GM19099 (cell line): ENCODE measurements around the gene FAM185A.

Experiments used
- POLR2A ChIP-seq: IDR thresholded peaks from 3 replicates; pipeline ENCODE4 v1.6.1; 2011; ENCODE audit warnings: low read depth; ENCODE audit not compliant: insufficient read length; ENCODE audit errors: extremely low read depth

FAM185A gene

GRCh38 chr7:102748605-102749444 lies at the start of gene FAM185A:
FAM185A (plus strand) TSS chr7:102748999; CDS start chr7:102749208, 209 bp downstream.
- TF ChIP-seq POLR2A, result peak; percentile 54

GRCh38 chr7:102713011-102713690 lies 35.6 kb upstream of the FAM185A start:
- peak; percentile 44 for TF ChIP-seq POLR2A

GRCh38 chr7:102806613-102807012 lies 57.8 kb downstream of the FAM185A start:
- TF ChIP-seq POLR2A, result no peak

- TF ChIP-seq POLR2A, result no peak
These were observed 62.1 kb downstream of the FAM185A start for GRCh38 chr7:102810916-102811315.

- no peak for TF ChIP-seq POLR2A
These were observed 63.3 kb downstream of the FAM185A start for GRCh38 chr7:102811942-102812678.

GRCh38 chr7:102813191-102814024 lies 64.6 kb downstream of the FAM185A start:
- no peak for TF ChIP-seq POLR2A

GRCh38 chr7:102814025-102814471 lies 65.2 kb downstream of the FAM185A start:
- no peak for TF ChIP-seq POLR2A

- no peak for TF ChIP-seq POLR2A
These were observed 69.1 kb downstream of the FAM185A start for GRCh38 chr7:102817616-102818573.

- TF ChIP-seq POLR2A, result no peak
These were observed 70.4 kb downstream of the FAM185A start for GRCh38 chr7:102819151-102819550.

GRCh38 chr7:102821994-102822747 lies 73.4 kb downstream of the FAM185A start:
- TF ChIP-seq POLR2A, result no peak

GRCh38 chr7:102823390-102824119 lies 74.8 kb downstream of the FAM185A start:
- TF ChIP-seq POLR2A, result no peak

GRCh38 chr7:102828286-102828685 lies 79.5 kb downstream of the FAM185A start:
- no peak for TF ChIP-seq POLR2A
